H9 (cell line): Measurements from ENCODE around the gene BMPER. TPM values are rescaled to one million over a fixed set of nuclear protein-coding genes. Genes with fewer than 3 reads are reported as not detected.

ENCODE experiments used
- DNase-seq: peaks from one replicate; pipeline ENCODE4 v3.0.0-alpha.2; 2017
- H2AFZ ChIP-seq: one replicate; pipeline ENCODE4 v1.6.1; 2013; ENCODE audit warnings: mild to moderate bottlenecking, low read length, control low read depth, moderate library complexity
- H2AK5ac ChIP-seq: 2 replicates; pipeline ENCODE4 v1.6.1; 2013; ENCODE audit warnings: low read length, control low read depth, mixed read lengths; ENCODE audit not compliant: insufficient read length
- H2BK120ac ChIP-seq: one replicate; pipeline ENCODE4 v1.6.1; 2013; ENCODE audit warnings: low read depth, mild to moderate bottlenecking, low read length, control low read depth, inconsistent platforms; ENCODE audit not compliant: poor library complexity, severe bottlenecking
- H2BK12ac ChIP-seq: 2 replicates; pipeline ENCODE4 v1.6.1; 2013; ENCODE audit warnings: low read length, control low read depth, mixed read lengths, low read depth; ENCODE audit not compliant: insufficient read length
- H2BK15ac ChIP-seq: 2 replicates; pipeline ENCODE4 v1.6.1; 2013; ENCODE audit warnings: low read depth, low read length, control low read depth
- H2BK20ac ChIP-seq: one replicate; pipeline ENCODE4 v1.6.1; 2013; ENCODE audit warnings: low read depth, mild to moderate bottlenecking, low read length, control low read depth, inconsistent platforms; ENCODE audit not compliant: poor library complexity, severe bottlenecking
- H2BK5ac ChIP-seq: 2 replicates; pipeline ENCODE4 v1.6.1; 2013; ENCODE audit warnings: low read length, control low read depth, mixed read lengths; ENCODE audit not compliant: insufficient read length
- H3K14ac ChIP-seq: 2 replicates; pipeline ENCODE4 v1.6.1; 2013; ENCODE audit warnings: low read length, control low read depth; ENCODE audit not compliant: insufficient read depth
- H3K18ac ChIP-seq: 2 replicates; pipeline ENCODE4 v1.6.1; 2013; ENCODE audit warnings: low read depth, mild to moderate bottlenecking, mixed read lengths, low read length, control low read depth; ENCODE audit not compliant: insufficient read length
- H3K23ac ChIP-seq: 2 replicates; pipeline ENCODE4 v1.6.1; 2013; ENCODE audit warnings: low read length, control low read depth, mixed read lengths, low read depth; ENCODE audit not compliant: insufficient read length
- H3K23me2 ChIP-seq: 2 replicates; pipeline ENCODE4 v1.6.1; 2013; ENCODE audit warnings: low read depth, mild to moderate bottlenecking, mixed read lengths, low read length, control low read depth; ENCODE audit not compliant: insufficient read length, poor library complexity, severe bottlenecking
- H3K27ac ChIP-seq: 2 replicates; pipeline ENCODE4 v1.5.1; 2013; ENCODE audit warnings: low read length, control low read depth, mixed read lengths, low read depth; ENCODE audit not compliant: insufficient read length
- H3K27me3 ChIP-seq: 2 replicates; pipeline ENCODE4 v1.6.1; 2013; ENCODE audit warnings: low read length, control low read depth, inconsistent platforms; ENCODE audit not compliant: insufficient read depth
- H3K4ac ChIP-seq: 2 replicates; pipeline ENCODE4 v1.6.1; 2013; ENCODE audit warnings: low read depth, mild to moderate bottlenecking, control low read depth, inconsistent platforms, low read length, moderate library complexity
- H3K4me1 ChIP-seq: 2 replicates; pipeline ENCODE4 v1.6.1; 2013; ENCODE audit warnings: low read length, control low read depth, inconsistent platforms; ENCODE audit not compliant: insufficient read depth
- H3K4me2 ChIP-seq: 2 replicates; pipeline ENCODE4 v1.6.1; 2013; ENCODE audit warnings: low read length, control low read depth, mixed read lengths; ENCODE audit not compliant: insufficient read length, insufficient read depth
- H3K56ac ChIP-seq: 2 replicates; pipeline ENCODE4 v1.6.1; 2013; ENCODE audit warnings: low read depth, mild to moderate bottlenecking, mixed read lengths, low read length, control low read depth; ENCODE audit not compliant: insufficient read length
- H3K79me1 ChIP-seq: 2 replicates; pipeline ENCODE4 v1.6.1; 2013; ENCODE audit warnings: low read depth, mild to moderate bottlenecking, moderate library complexity, low read length, control low read depth, inconsistent platforms; ENCODE audit not compliant: insufficient read depth, poor library complexity, severe bottlenecking
- H3K79me2 ChIP-seq: 2 replicates; pipeline ENCODE4 v1.6.1; 2013; ENCODE audit warnings: low read length, control low read depth, inconsistent platforms; ENCODE audit not compliant: insufficient read depth
- H3K9ac ChIP-seq: 2 replicates; pipeline ENCODE4 v1.6.1; 2013; ENCODE audit warnings: low read length, control low read depth, mixed read lengths; ENCODE audit not compliant: insufficient read length; ENCODE audit errors: extremely low read depth
- H3K9me3 ChIP-seq: one replicate; pipeline ENCODE4 v1.6.1; 2013; ENCODE audit warnings: low read depth, low read length, inconsistent platforms; ENCODE audit not compliant: control insufficient read depth
- H3T11ph ChIP-seq: one replicate; pipeline ENCODE4 v1.6.1; 2013; ENCODE audit warnings: mild to moderate bottlenecking, low read length, control low read depth, inconsistent platforms
- H4K20me1 ChIP-seq: one replicate; pipeline ENCODE4 v1.6.1; 2013; ENCODE audit not compliant: control insufficient read depth, insufficient read length, insufficient read depth
- H4K5ac ChIP-seq: 2 replicates; pipeline ENCODE4 v1.6.1; 2013; ENCODE audit warnings: low read depth, mild to moderate bottlenecking, mixed read lengths, low read length, control low read depth; ENCODE audit not compliant: insufficient read length
- H4K8ac ChIP-seq: replicated peaks from 2 replicates; pipeline ENCODE4 v1.6.1; 2013; ENCODE audit warnings: low read length, control low read depth, mixed read lengths, low read depth; ENCODE audit not compliant: insufficient read length
- H4K91ac ChIP-seq: 2 replicates; pipeline ENCODE4 v1.6.1; 2013; ENCODE audit warnings: low read depth, mild to moderate bottlenecking, moderate library complexity, mixed read lengths, low read length, control low read depth; ENCODE audit not compliant: insufficient read length
- H3K27ac Mint-ChIP-seq, 3 experiments: 2 replicates in 2 of 3; 3 replicates in 1 of 3; pipeline ENCODE4 v1.8.0; 2020 to 2021; ENCODE audit warnings: mixed read lengths in 3 of 3, mild to moderate bottlenecking in 1 of 3, moderate library complexity in 1 of 3
- H3K27me3 Mint-ChIP-seq: 2 replicates; pipeline ENCODE4 v1.8.0; 2021; ENCODE audit warnings: low read depth, mild to moderate bottlenecking, moderate library complexity, mixed read lengths
- H3K36me3 Mint-ChIP-seq, 3 experiments: 2 replicates in 2 of 3; 3 replicates in 1 of 3; pipeline ENCODE4 v1.8.0; 2020 to 2021; ENCODE audit warnings: low read depth in 3 of 3, mixed read lengths in 3 of 3; ENCODE audit not compliant: insufficient read depth in 1 of 3
- H3K4me1 Mint-ChIP-seq, 2 experiments: 2 replicates each; pipeline ENCODE4 v1.8.0; 2020; ENCODE audit warnings: mixed read lengths in 2 of 2
- H3K4me3 Mint-ChIP-seq, 2 experiments: 2 replicates in 1 of 2; 3 replicates in 1 of 2; pipeline ENCODE4 v1.8.0; 2020 to 2021; ENCODE audit warnings: mild to moderate bottlenecking in 2 of 2, mixed read lengths in 2 of 2, moderate library complexity in 1 of 2
- H3K9me3 Mint-ChIP-seq, 2 experiments: 2 replicates in 1 of 2; 3 replicates in 1 of 2; pipeline ENCODE4 v1.8.0; 2020; ENCODE audit warnings: mild to moderate bottlenecking in 2 of 2, mixed read lengths in 2 of 2, moderate library complexity in 1 of 2
- CTCF ChIP-seq: fragments of 200-600 bp; sonication (generic); conservative IDR thresholded peaks from 3 replicates; pipeline ENCODE4 v1.8.0; 2021; ENCODE audit warnings: antibody characterized with exemption, mild to moderate bottlenecking
- WGBS: extraction: QIAGEN DNeasy Blood & Tissue Kit; methylation state at CpG from one replicate; pipeline ENCODE4 v1.1.7; 2013; ENCODE audit warnings: missing lambda C conversion rate, low lambda C conversion rate, mixed read lengths; ENCODE audit not compliant: insufficient read length; ENCODE audit errors: extremely low coverage; 5-methylcytosine and 5-hydroxymethylcytosine counted together
- total RNA-seq: library from RNA; stranded (reverse); gene quantifications from 2 replicates; pipeline ENCODE4 v1.2.1, GENCODE V29; 2021

The BMPER gene
- total RNA-seq, 1 experiment from 2014 or later = 0.20 TPM

DNA sequence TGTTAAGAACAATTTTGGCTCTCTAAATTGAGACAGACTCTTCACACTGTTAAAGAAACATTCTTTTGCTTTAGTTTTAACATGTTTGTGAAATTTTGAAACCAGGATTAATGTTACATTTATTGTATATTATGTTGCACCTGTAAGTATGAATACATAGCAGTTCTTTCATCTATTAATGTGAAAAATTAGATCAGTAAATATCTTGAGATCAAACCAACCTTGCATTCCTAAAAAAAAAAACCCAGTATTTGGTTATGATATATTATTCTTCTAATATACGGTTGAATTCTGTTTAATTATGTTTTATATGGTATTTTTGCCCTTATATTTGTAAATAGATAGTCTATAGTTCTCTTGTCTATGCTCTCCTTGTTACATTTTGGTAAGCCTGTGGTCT lies 219.4 kb downstream of the BMPER start:
- Histone ChIP-seq H2BK20ac (no peak overlapping the region), H4K91ac (no peak overlapping the region), H3K27me3 (no peaks in the 10 kb centered on the region), H2BK15ac (no peak overlapping the region), H4K8ac (no peak overlapping the region), H3K23me2 (no peaks in the 10 kb centered on the region), H3K56ac (no peak overlapping the region), H3K4me2 (no peak overlapping the region), H2AK5ac (no peak overlapping the region), H3K27ac (no peak overlapping the region), H3K4ac (no peak overlapping the region), H3K4me1 (no peaks in the 10 kb centered on the region), H2BK120ac (no peak overlapping the region), H4K5ac (no peak overlapping the region), H2AFZ (no peak overlapping the region), H3K79me1 (no peaks in the 10 kb centered on the region), H3T11ph (no peak overlapping the region), H3K14ac (no peak overlapping the region), H3K9me3 (no peaks in the 10 kb centered on the region), H3K23ac (no peak overlapping the region), H3K9ac (no peak overlapping the region), H2BK5ac (no peak overlapping the region), H3K18ac (no peak overlapping the region), H2BK12ac (no peak overlapping the region), H3K79me2 (no peaks in the 10 kb centered on the region), H4K20me1 (no peaks in the 10 kb centered on the region)
- no peak for DNase-seq
- Mint-ChIP-seq H3K9me3 (peaks cover 6 to 10% of the 10 kb centered on the region in 2 experiments), H3K27ac (no peak overlapping the region), H3K36me3 (peaks cover 3 to 6% (median 5%) of the 10 kb centered on the region in 3 experiments; a peak in 6 of 7 replicates), H3K27me3 (no peaks in the 10 kb centered on the region), H3K4me1 (peaks cover 0 to 3% of the 10 kb centered on the region in 2 experiments; a peak in 2 of 4 replicates), H3K4me3 (no peak overlapping the region)
- TF ChIP-seq CTCF = no peak
- no CpG with 5 or more reads among the region's 1 CpG for WGBS
